ENCODE data around the gene FPR1.

The FPR1 gene

DNA sequence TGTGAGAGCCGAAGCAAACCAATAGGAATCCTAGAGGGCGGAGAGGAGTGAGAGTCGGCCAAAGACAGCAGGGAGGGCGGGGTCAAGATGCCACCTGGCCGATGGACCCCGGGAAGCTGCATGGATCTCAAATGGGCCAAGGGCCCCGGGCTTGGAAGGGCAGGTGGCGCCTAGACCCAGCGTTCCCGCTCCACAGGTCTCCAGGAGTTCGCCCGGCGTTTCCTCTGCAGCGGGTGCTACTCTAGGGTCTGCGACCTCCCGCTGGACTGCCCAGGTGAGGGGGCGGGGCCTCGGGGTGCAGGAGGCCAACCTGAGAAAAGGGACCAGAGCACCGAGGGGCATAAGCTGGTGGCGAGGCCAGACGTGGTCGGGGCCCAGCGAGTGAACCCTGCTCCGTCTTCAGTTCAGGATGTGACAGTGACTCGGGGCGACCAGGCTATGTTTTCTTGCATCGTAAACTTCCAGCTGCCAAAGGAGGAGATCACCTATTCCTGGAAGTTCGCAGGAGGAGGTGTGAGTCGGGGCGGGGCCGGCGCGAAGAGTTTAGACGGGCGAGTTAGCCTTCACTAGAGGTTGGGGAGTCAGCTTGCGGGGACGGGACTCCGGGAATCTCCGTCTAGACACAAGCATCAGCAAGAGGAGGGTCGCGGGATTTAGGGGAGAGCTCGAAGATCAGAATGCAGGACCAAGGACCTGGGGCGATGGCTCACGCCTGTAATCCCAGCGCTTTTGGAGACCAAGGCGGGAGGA lies 48.7 kb downstream of the FPR1 start:
- no peak for DNase-seq

DNA sequence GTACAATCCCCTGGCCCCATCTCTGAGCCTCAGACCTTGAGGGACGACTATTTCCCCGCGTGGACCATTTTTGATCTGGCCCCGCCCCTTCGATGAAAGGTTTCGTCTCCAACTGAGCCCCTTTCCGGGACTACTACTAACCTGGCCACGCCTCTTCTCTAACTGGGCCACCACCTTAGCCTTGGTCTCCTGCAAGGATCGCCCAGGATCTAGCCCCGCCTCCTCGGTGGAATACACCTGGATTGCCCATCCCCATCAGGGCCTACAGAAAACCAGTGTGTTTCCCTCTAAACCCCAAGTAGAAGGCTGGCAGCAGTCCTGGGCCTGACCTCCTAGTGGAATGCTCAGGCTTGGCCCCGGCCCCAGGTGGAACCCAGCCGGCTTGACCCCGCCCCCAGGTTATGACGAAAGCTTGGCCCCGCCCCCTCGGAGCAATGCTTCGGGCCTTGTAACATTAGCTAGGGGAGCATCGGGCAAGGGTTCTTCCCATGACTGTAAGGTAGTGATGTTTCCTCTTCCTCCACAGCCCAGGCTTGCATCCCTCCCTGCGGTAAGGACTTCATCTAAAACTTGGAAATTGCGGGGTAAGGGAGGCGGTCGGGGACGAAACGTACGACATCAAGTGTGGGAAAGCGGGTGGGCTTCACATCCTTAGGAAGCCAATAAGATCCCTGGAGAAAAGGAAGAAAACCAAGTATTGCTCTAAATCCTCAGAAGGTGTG lies 49.4 kb downstream of the FPR1 start:
- DNase-seq: no peak

DNA sequence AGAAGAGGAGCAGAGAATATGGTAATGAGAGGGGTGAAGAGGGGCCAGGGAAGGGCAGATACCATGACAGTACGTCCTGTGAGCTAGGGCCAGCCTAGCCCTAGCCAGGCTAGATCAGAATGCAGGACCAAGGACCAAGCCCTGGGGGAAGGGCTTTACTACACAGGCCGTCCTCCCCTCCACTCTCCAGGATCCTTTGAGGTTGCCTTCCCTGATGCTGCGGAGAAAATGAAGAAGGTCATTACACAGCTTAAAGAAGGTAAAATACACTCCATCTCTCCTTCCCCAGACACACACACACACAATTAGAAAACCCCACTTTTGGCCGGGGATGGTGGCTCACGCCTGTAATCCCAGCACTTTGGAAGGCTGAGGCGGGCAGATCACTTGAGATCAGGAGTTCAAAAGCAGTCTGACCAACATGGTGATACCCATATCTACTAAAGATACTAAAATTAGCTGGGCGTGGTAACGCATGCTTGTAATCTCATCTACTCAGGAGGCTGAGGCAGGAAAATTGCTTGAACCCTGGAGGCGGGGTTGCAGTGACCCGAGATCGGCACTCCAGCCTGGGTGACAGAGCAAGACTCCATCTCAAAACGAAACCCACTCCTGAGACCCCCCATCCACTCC lies 50.1 kb downstream of the FPR1 start:
- DNase-seq: no peak

DNA sequence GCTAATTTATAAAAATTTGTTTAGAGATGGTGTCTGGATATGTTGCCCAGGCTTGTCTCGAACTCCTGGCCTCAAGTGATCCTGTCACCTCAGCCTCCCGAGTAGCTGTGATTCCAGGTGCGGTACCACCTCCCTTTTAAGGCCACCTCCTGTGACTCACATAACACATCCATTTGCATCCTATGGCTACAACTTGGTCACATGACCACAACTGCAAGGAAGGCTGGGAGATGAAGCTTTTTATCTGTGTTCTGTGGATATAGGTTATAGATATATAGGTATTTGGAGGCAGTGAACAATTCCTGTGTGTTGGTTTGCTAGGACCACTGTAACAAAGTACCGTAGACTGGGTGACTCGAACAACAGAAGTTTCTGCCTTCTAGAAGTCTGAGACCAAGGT lies 52.5 kb downstream of the FPR1 start:
- no peak for DNase-seq

DNA sequence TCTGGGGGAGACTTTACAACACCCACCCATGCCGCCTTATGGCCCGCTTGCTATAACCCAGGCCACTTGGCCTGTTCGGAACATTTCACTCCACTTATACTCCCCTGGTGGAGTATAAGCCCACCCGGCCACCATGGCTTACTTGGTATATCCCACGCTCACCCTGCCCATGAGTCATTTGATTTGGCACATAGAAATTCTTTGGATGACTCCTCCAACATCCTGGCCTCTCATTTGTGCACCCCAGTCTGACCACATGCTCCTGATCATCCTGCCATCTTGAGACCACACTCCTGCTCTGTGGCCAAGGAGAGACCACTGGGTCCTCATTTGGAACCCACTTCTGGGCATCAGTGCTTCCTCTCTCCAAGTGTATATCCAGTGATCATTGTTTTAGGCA lies 53.4 kb downstream of the FPR1 start:
- DNase-seq: no peak

DNA sequence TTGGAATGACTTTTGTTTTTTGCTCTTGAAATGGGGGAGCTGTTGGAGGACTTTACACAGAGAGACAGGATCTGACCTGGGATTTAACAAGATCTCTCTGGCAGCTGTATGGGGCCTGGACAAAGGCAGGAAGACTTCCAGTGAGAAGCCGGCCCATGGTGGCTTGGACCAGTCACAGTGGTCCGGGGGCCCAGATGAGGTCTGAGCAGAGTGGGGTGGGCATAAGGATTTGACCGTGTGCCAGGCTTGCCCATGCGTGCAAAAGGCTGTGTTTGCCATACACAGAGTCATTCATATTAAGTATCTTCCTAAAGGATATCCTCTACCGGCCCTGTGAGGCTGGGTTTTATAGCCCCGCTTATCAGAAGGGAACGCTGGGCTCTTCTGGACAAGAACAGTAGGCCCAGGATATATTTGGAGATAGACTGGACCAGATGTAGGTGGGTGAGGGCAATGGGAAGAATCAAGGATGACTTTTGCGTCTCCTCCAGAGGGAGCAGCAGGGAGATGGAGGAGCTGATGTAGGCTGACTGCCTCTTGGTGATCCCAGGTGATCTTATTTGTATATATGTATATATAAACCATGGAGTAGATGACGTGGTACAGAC lies 54.4 kb downstream of the FPR1 start:
- DNase-seq: no peak

DNA sequence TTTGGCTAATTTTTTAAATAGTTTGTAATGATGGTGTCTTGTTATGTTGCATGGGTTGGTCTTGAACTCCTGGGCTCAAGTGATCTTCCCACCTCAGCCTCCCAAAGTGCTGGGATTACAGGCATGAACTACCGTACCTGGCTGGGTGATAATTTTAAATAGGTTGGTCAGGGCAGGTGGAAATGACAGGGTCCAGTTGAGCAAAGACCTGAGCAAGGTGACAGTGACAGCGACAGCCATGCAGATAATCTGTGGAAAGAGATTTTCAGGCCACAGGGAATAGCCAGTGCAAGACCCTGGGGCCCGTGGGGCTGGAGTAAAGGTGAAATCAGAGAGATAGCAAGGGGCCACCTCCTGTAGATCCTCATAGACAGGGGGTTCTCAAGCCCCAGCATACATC lies 55.1 kb downstream of the FPR1 start:
- no peak for DNase-seq
